A549 (cell line): ENCODE data around the gene PLCH1. TPM values are rescaled to one million over a fixed set of nuclear protein-coding genes. Genes with fewer than 3 reads are reported as not detected.

Experiments used
- ATAC-seq, 2 experiments: fragments of 200-7000 bp in 1 of 2; fragments of >200 bp in 1 of 2; cut with Nextera tagmentation in 1 of 2; cut with Tn5 transposase in 1 of 2; 3 replicates each; pipeline versions ENCODE4 v1.8.0 to v1.9.1; 2018 to 2020; ENCODE audit warnings: mild to moderate bottlenecking in 1 of 2, moderate library complexity in 1 of 2
- CTCF ChIA-PET: fragments of 300-600 bp; sonication (Branson Sonifier 250); formaldehyde crosslinking; extraction: SDS; loops from one replicate; lab custom pipeline; 2021; ENCODE audit warnings: antibody characterized with exemption, inconsistent platforms; lab: Yijun Ruan, JAX
- POLR2A ChIA-PET: fragments of 350-600 bp; formaldehyde crosslinking; extraction: SDS; loops from one replicate; lab custom pipeline; 2021; ENCODE audit warnings: antibody characterized with exemption, inconsistent platforms; lab: Yijun Ruan, JAX
- DNase-seq, 2 experiments: peaks; one replicate each; pipeline versions ENCODE4 v3.0.0 to v3.0.0-alpha.2; 2011 to 2016; ENCODE audit warnings: low read depth in 1 of 2, low spot score in 1 of 2
- FAIRE-seq: peaks from 2 replicates; lab custom pipeline; 2011; peaks lifted over from hg19 to GRCh38; lab: Jason Lieb, UNC
- H3K27ac ChIP-seq, 2 experiments: fragments of >200 bp; sonication (Bioruptor Twin); formaldehyde crosslinking; 3 replicates each; pipeline ENCODE4 v1.5.1; 2016 to 2017
- H3K4me1 ChIP-seq: fragments of >200 bp; sonication (Bioruptor Twin); formaldehyde crosslinking; 3 replicates; pipeline ENCODE4 v1.6.1; 2016
- H3K4me2 ChIP-seq: fragments of >200 bp; sonication (Bioruptor Twin); formaldehyde crosslinking; 3 replicates; pipeline ENCODE4 v1.6.1; 2016
- H3K4me3 ChIP-seq: fragments of >200 bp; sonication (Bioruptor Twin); formaldehyde crosslinking; 3 replicates; pipeline ENCODE4 v1.5.1; 2016
- H3K9me3 ChIP-seq: fragments of >200 bp; sonication (Bioruptor Twin); formaldehyde crosslinking; 3 replicates; pipeline ENCODE4 v1.6.1; 2016
- BHLHE40 ChIP-seq: IDR thresholded peaks from 2 replicates; pipeline ENCODE4 v1.6.1; 2012; ENCODE audit warnings: low read depth, low read length, inconsistent platforms
- CBX2 ChIP-seq: fragments of 200-600 bp; sonication (generic); IDR thresholded peaks from 2 replicates; pipeline ENCODE4 v1.6.1; 2016; ENCODE audit warnings: low read depth, mild to moderate bottlenecking, borderline replicate concordance
- CEBPB ChIP-seq, 2 experiments: fragments of >200 bp in 1 of 2; sonication (Bioruptor Twin) in 1 of 2; formaldehyde crosslinking in 1 of 2; IDR thresholded peaks; 2 replicates each; pipeline ENCODE4 v1.6.1; 2012 to 2016
- EHF ChIP-seq: fragments of 250-450 bp; sonication (Bioruptor Pico); IDR thresholded peaks from 2 replicates; pipeline ENCODE4 v1.5.0; 2020; ENCODE audit warnings: mild to moderate bottlenecking
- HOXA7 ChIP-seq: fragments of 250-450 bp; sonication (Bioruptor Pico); IDR thresholded peaks from 2 replicates; pipeline ENCODE4 v1.5.0; 2020; ENCODE audit warnings: mild to moderate bottlenecking, moderate library complexity
- HOXB5 ChIP-seq: fragments of 250-450 bp; sonication (Bioruptor Pico); IDR thresholded peaks from 2 replicates; pipeline ENCODE4 v1.5.0; 2020; ENCODE audit warnings: mild to moderate bottlenecking, moderate library complexity
- MAZ ChIP-seq: fragments of 150-350 bp; IDR thresholded peaks from 2 replicates; pipeline ENCODE4 v1.6.1; 2014; ENCODE audit warnings: antibody characterized with exemption, low read depth, low read length, borderline replicate concordance
- NFE2L2 ChIP-seq: fragments of 150-350 bp; conservative IDR thresholded peaks from 2 replicates; pipeline ENCODE4 v1.6.1; 2014; ENCODE audit warnings: low read length
- PHF8 ChIP-seq: fragments of 200-600 bp; sonication (generic); IDR thresholded peaks from 2 replicates; pipeline ENCODE4 v1.6.1; 2016; ENCODE audit warnings: low read depth, mild to moderate bottlenecking, antibody characterized with exemption, moderate library complexity, borderline replicate concordance
- POLR2A ChIP-seq: IDR thresholded peaks from 2 replicates; pipeline ENCODE4 v1.6.1; 2012; ENCODE audit warnings: mild to moderate bottlenecking, low read length
- RAD21 ChIP-seq, 2 experiments: fragments of >200 bp in 1 of 2; sonication (Bioruptor Twin) in 1 of 2; formaldehyde crosslinking in 1 of 2; IDR thresholded peaks in 1 of 2; conservative IDR thresholded peaks in 1 of 2; 2 replicates in 1 of 2; 3 replicates in 1 of 2; pipeline ENCODE4 v1.6.1; 2012 to 2018; ENCODE audit warnings: inconsistent platforms in 1 of 2
- SMC3 ChIP-seq: fragments of >200 bp; sonication (Bioruptor Twin); formaldehyde crosslinking; IDR thresholded peaks from 3 replicates; pipeline ENCODE4 v1.6.1; 2018; ENCODE audit warnings: inconsistent platforms
- SREBF2 ChIP-seq: fragments of 450-650 bp; IDR thresholded peaks from 2 replicates; pipeline ENCODE4 v1.6.1; 2014; ENCODE audit warnings: mild to moderate bottlenecking, moderate library complexity
- TFCP2L1 ChIP-seq: fragments of 250-450 bp; sonication (Bioruptor Pico); IDR thresholded peaks from 2 replicates; pipeline ENCODE4 v1.5.0; 2021; ENCODE audit warnings: mild to moderate bottlenecking
- TP53 ChIP-seq: fragments of 250-450 bp; sonication (Bioruptor Pico); IDR thresholded peaks from 2 replicates; pipeline ENCODE4 v1.5.0; 2021; ENCODE audit warnings: mild to moderate bottlenecking, moderate library complexity
- ZFP36 ChIP-seq: fragments of 450-650 bp; IDR thresholded peaks from 2 replicates; pipeline ENCODE4 v1.6.1; 2014; ENCODE audit warnings: borderline replicate concordance; ENCODE audit not compliant: partially characterized antibody
- WGBS: methylation state at CpG from one replicate; pipeline ENCODE4 v1.1.6; 2017; ENCODE audit errors: missing lambda C conversion rate; 5-methylcytosine and 5-hydroxymethylcytosine counted together
- polyA plus RNA-seq, 4 experiments: library from polyadenylated mRNA; depleted of rRNA in 3 of 4; stranded (reverse); fragments of >200 nt; fragmentation: RNase III in 1 of 4; extraction: RNeasy Plus Mini Kit Qiagen cat#74134 plus additional on column Dnase treatment in 1 of 4; gene quantifications; 2 replicates in 3 of 4; 3 replicates in 1 of 4; pipeline ENCODE4 v1.2.3, GENCODE V29; 2011 to 2017
- TF ChIP-seq, protein P1 (sequence below): fragments of >200 bp; sonication (Bioruptor Twin); formaldehyde crosslinking; IDR thresholded peaks from 3 replicates; pipeline ENCODE4 v1.5.1; 2016
- TF ChIP-seq, protein P2 (sequence below): IDR thresholded peaks from 2 replicates; pipeline ENCODE4 v1.6.1; 2012
- TF ChIP-seq, protein P3 (sequence below): IDR thresholded peaks from 2 replicates; pipeline ENCODE4 v1.6.1; 2012
- TF ChIP-seq, protein P4 (sequence below): fragments of 200-600 bp; sonication (generic); IDR thresholded peaks from 2 replicates; pipeline ENCODE4 v1.6.1; 2016; ENCODE audit warnings: antibody characterized with exemption, mild to moderate bottlenecking, moderate library complexity
- TF ChIP-seq, protein P5 (sequence below): fragments of 250-450 bp; sonication (Bioruptor Pico); IDR thresholded peaks from 2 replicates; pipeline ENCODE4 v1.5.0; 2021; ENCODE audit warnings: mild to moderate bottlenecking, moderate library complexity, borderline replicate concordance
- TF ChIP-seq, protein P6 (sequence below): fragments of 250-450 bp; sonication (Bioruptor Pico); IDR thresholded peaks from 2 replicates; pipeline ENCODE4 v1.5.0; 2020; ENCODE audit warnings: low read depth, mild to moderate bottlenecking, moderate library complexity
- TF ChIP-seq, protein P7 (sequence below): fragments of >200 bp; sonication (Bioruptor Twin); formaldehyde crosslinking; IDR thresholded peaks from 3 replicates; pipeline ENCODE4 v1.6.1; 2016

PLCH1 gene
- polyA plus RNA-seq, 2 of the 4 experiments (the other 2 are of a cell fraction), result 2.1 to 11.1 TPM

DNA sequence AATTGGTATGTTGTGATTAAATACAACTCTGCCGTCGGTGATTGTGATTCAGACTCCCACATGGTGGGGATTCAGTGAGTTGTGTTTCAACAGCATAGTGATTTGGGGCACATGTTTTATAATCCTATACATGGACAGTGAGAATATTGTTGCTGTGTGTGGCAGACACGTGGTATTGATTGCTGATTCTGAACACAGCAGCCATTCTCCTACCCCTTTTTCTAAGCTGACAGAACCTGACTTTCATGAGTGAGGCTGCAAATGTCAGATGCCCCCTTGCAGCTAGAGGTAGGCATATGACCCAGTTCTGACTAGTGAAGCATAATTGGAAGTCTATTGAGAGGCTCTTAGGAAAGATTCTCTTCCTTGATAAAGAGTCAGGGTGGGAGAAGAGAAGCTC, 296.3 kb downstream of the PLCH1 start:
- no peak overlapping the region for H3K4me2 ChIP-seq
- no peak overlapping the region for H3K27ac ChIP-seq
- ChIA-PET POLR2A (no interaction called here), CTCF (interaction anchor here (1.4 kb wide), 1 partner anchor 15 kb away, joined by 4 read pairs; no protein-coding TSS in a partner anchor)
- H3K4me1 ChIP-seq, result no peaks in the 10 kb centered on the region
- ATAC-seq, result no peak
- no peak for FAIRE-seq
- no peak overlapping the region for H3K4me3 ChIP-seq
- H3K9me3 ChIP-seq, result no peaks in the 10 kb centered on the region
- no peak for TF ChIP-seq SMC3
- no peak for TF ChIP-seq NFE2L2
- no peak for TF ChIP-seq EHF (CRISPR knock-in tag)
- TF ChIP-seq CEBPB (IDR thresholded peaks at IDR 0.05), result no peak
- TF ChIP-seq TFCP2L1 (CRISPR knock-in tag), result no peak
- TF ChIP-seq, protein P1, sequence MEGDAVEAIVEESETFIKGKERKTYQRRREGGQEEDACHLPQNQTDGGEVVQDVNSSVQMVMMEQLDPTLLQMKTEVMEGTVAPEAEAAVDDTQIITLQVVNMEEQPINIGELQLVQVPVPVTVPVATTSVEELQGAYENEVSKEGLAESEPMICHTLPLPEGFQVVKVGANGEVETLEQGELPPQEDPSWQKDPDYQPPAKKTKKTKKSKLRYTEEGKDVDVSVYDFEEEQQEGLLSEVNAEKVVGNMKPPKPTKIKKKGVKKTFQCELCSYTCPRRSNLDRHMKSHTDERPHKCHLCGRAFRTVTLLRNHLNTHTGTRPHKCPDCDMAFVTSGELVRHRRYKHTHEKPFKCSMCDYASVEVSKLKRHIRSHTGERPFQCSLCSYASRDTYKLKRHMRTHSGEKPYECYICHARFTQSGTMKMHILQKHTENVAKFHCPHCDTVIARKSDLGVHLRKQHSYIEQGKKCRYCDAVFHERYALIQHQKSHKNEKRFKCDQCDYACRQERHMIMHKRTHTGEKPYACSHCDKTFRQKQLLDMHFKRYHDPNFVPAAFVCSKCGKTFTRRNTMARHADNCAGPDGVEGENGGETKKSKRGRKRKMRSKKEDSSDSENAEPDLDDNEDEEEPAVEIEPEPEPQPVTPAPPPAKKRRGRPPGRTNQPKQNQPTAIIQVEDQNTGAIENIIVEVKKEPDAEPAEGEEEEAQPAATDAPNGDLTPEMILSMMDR, result no peak
- no peak for TF ChIP-seq POLR2A
- no peak for TF ChIP-seq SREBF2
- no peak for TF ChIP-seq ZFP36
- TF ChIP-seq, protein P2, sequence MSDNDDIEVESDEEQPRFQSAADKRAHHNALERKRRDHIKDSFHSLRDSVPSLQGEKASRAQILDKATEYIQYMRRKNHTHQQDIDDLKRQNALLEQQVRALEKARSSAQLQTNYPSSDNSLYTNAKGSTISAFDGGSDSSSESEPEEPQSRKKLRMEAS, result no peak
- TF ChIP-seq, protein P3, sequence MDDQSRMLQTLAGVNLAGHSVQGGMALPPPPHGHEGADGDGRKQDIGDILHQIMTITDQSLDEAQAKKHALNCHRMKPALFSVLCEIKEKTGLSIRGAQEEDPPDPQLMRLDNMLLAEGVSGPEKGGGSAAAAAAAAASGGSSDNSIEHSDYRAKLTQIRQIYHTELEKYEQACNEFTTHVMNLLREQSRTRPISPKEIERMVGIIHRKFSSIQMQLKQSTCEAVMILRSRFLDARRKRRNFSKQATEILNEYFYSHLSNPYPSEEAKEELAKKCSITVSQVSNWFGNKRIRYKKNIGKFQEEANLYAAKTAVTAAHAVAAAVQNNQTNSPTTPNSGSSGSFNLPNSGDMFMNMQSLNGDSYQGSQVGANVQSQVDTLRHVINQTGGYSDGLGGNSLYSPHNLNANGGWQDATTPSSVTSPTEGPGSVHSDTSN, result no peak
- TF ChIP-seq, protein P4, sequence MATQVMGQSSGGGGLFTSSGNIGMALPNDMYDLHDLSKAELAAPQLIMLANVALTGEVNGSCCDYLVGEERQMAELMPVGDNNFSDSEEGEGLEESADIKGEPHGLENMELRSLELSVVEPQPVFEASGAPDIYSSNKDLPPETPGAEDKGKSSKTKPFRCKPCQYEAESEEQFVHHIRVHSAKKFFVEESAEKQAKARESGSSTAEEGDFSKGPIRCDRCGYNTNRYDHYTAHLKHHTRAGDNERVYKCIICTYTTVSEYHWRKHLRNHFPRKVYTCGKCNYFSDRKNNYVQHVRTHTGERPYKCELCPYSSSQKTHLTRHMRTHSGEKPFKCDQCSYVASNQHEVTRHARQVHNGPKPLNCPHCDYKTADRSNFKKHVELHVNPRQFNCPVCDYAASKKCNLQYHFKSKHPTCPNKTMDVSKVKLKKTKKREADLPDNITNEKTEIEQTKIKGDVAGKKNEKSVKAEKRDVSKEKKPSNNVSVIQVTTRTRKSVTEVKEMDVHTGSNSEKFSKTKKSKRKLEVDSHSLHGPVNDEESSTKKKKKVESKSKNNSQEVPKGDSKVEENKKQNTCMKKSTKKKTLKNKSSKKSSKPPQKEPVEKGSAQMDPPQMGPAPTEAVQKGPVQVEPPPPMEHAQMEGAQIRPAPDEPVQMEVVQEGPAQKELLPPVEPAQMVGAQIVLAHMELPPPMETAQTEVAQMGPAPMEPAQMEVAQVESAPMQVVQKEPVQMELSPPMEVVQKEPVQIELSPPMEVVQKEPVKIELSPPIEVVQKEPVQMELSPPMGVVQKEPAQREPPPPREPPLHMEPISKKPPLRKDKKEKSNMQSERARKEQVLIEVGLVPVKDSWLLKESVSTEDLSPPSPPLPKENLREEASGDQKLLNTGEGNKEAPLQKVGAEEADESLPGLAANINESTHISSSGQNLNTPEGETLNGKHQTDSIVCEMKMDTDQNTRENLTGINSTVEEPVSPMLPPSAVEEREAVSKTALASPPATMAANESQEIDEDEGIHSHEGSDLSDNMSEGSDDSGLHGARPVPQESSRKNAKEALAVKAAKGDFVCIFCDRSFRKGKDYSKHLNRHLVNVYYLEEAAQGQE, result no peak
- no peak for TF ChIP-seq CBX2
- no peak for TF ChIP-seq HOXB5 (CRISPR knock-in tag)
- TF ChIP-seq, protein P5, sequence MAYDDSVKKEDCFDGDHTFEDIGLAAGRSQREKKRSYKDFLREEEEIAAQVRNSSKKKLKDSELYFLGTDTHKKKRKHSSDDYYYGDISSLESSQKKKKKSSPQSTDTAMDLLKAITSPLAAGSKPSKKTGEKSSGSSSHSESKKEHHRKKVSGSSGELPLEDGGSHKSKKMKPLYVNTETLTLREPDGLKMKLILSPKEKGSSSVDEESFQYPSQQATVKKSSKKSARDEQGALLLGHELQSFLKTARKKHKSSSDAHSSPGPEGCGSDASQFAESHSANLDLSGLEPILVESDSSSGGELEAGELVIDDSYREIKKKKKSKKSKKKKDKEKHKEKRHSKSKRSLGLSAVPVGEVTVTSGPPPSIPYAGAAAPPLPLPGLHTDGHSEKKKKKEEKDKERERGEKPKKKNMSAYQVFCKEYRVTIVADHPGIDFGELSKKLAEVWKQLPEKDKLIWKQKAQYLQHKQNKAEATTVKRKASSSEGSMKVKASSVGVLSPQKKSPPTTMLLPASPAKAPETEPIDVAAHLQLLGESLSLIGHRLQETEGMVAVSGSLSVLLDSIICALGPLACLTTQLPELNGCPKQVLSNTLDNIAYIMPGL (CRISPR knock-in tag), result no peak
- no peak for TF ChIP-seq MAZ
- TF ChIP-seq, protein P6, sequence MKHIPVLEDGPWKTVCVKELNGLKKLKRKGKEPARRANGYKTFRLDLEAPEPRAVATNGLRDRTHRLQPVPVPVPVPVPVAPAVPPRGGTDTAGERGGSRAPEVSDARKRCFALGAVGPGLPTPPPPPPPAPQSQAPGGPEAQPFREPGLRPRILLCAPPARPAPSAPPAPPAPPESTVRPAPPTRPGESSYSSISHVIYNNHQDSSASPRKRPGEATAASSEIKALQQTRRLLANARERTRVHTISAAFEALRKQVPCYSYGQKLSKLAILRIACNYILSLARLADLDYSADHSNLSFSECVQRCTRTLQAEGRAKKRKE (CRISPR knock-in tag), result no peak
- DNase-seq, result no peak
- WGBS, result 80% methylated on average over 3 of the region's 3 CpGs

DNA sequence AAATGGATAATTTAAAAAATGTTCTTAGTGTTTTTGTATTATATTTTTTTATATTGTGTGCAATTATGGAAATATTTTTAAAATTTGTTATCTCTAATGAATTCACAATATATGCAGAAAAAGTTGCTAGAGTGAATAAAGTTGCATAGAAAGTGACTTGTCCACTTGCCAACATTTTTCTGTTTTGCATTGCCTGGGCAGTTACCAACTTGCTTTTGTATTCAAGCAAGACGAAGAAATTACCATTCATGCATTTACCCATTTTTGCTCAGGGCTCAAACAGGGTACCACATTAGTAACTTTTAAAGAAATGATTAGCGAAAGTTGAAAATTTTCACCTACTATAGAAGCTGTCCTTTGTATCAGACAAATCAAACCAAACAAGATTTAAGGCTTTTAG, 298.5 kb downstream of the PLCH1 start:
- no peak for DNase-seq
- TF ChIP-seq BHLHE40 (no peak), NFE2L2 (no peak), TP53 (CRISPR knock-in tag) (no peak), RAD21 (conservative IDR thresholded peaks at IDR 0.05 in 1 of 2, IDR thresholded peaks at IDR 0.05 in 1 of 2) (no peak), HOXA7 (CRISPR knock-in tag) (no peak), PHF8 (no peak)
- TF ChIP-seq, protein P7, sequence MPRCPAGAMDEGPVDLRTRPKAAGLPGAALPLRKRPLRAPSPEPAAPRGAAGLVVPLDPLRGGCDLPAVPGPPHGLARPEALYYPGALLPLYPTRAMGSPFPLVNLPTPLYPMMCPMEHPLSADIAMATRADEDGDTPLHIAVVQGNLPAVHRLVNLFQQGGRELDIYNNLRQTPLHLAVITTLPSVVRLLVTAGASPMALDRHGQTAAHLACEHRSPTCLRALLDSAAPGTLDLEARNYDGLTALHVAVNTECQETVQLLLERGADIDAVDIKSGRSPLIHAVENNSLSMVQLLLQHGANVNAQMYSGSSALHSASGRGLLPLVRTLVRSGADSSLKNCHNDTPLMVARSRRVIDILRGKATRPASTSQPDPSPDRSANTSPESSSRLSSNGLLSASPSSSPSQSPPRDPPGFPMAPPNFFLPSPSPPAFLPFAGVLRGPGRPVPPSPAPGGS, result no peak
- TF ChIP-seq, all 56 proteins: peak for 0
- no peak overlapping the region for H3K27ac ChIP-seq
- no peak overlapping the region for H3K4me3 ChIP-seq
- WGBS, result 88% methylated on average over 2 of the region's 2 CpGs
- H3K9me3 ChIP-seq, result no peaks in the 10 kb centered on the region
- H3K4me2 ChIP-seq, result no peak overlapping the region
- ChIA-PET POLR2A (no interaction called here), CTCF (interaction anchor here (1.2 to 1.3 kb wide), 2 partner anchors 28 to 64 kb away, joined by 3 to 4 read pairs; no protein-coding TSS in a partner anchor)
- ATAC-seq (no peak), FAIRE-seq (no peak)
- H3K4me1 ChIP-seq, result peaks cover 4% of the 10 kb centered on the region; the same call in 2 of the 3 replicates
